GM19467 (cell line): ENCODE data around the gene ZPBP2.
"Not testable (repeated sequence)": the region's sequence is repeated elsewhere in the genome, so short reads cannot be mapped to it uniquely, and the experiment has no call there.

Experiments
- ATAC-seq: cut with Tn5 transposase; IDR thresholded peaks from one replicate; pipeline ENCODE4 v1.9.1; 2021; ENCODE audit warnings: mild to moderate bottlenecking, moderate library complexity; ENCODE audit not compliant: unreplicated experiment

ZPBP2 gene

GRCh38 chr17:39854909-39855308, 13.1 kb upstream of the ZPBP2 start:
- ATAC-seq, result no peak

GRCh38 chr17:39855911-39856649, 11.9 kb upstream of the ZPBP2 start:
- ATAC-seq, result not testable (repeated sequence)

- ATAC-seq, result no peak
Measured at GRCh38 chr17:39861235-39861634, 6.8 kb upstream of the ZPBP2 start.

DNA sequence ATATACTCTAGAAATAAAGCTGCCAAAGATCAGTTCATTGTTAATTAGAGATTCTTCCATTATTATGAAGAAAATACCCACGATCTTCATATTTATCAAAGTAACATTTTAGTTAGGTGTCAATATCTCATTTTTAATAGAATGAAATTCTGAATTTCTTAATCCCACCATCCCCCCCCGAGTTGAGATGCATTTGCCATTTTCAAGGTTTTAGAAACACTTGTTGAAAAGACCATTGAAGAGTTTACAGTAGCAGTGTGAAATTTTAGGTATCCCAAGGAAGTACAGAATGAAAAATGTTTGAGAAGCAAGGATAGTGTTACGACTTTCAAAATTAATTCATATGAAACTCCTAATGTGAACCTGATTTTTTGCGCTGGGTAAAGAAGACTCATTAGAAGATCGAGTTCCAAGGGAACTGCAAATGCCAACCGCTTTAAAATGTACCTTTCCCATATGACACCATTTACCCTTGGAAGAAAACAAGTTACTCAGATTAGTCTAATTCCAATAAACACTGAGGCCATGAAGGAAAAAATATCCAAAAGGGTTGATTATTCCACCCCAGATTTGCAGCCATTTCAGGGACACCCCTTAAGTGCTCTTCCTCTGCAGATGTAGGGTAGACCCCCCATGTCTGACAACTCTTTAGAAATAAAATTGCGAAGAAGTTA, 4.6 kb upstream of the ZPBP2 start:
- ATAC-seq, result no peak

- ATAC-seq, result peak; percentile 33
Measured at GRCh38 chr17:39863918-39864746, 3.9 kb upstream of the ZPBP2 start, which contains the start of gene IKZF3. TSS of gene IKZF3 (minus strand) at chr17:39864312. CDS start at chr17:39864126, 186 bp downstream.

DNA sequence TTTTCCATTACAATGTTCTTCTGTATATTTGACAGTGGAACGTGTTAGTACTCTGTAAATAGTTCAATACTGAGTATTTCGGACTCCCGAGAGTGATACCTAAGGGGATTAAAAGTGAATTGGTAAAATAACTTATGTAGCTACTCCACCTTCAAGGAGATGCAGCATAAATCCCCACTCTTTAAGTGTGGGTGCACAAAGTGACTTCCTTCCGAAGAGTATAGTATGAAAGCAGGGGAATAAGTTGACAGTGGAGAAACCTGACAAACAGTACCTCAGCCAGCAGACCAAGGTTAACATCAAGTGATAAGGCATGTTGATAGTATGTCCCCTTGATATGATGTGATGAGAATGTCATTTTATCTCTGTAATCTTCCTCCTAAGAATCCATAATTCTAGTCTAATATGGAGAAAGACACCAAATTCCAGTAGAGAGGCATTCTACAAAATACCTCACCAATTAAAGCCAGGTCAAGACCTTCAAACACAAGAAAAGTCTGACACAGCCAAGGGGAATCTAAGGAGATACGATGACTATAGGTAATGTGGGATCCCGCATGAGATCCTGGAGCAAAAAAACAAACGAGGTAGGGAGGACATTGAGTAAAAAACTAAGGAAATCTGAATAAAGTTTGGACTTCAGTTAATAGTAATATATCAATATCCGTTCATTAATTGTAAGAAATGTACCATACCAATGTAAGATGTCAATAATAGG, 1.8 kb upstream of the ZPBP2 start:
- ATAC-seq, result no peak

- peak; percentile 48 for ATAC-seq
Measured at GRCh38 chr17:39867084-39867879, 720 bp upstream of the ZPBP2 start.

- no peak for ATAC-seq
Measured at GRCh38 chr17:39868554-39868942, 546 bp downstream of the ZPBP2 start.

GRCh38 chr17:39870776-39871175, 2.8 kb downstream of the ZPBP2 start:
- ATAC-seq, result no peak

DNA sequence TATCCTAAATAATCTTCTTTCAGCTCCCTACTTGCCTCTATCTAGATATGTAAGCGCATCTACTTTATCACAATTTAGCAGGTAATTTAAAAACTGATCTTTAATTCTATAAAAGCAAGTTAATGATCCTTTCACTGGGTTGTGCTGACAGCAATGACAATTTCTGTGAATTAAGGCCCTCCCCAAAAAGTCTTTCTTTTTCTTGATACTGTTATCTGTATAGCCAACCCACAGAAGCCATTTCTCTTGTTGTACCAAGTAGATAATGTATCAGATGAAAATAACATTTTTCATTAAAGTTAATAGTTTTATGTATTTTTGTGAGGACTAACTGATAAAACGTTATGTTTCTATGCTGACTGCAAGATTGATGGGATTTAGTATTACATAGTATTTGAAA, 3.8 kb downstream of the ZPBP2 start:
- no peak for ATAC-seq

DNA sequence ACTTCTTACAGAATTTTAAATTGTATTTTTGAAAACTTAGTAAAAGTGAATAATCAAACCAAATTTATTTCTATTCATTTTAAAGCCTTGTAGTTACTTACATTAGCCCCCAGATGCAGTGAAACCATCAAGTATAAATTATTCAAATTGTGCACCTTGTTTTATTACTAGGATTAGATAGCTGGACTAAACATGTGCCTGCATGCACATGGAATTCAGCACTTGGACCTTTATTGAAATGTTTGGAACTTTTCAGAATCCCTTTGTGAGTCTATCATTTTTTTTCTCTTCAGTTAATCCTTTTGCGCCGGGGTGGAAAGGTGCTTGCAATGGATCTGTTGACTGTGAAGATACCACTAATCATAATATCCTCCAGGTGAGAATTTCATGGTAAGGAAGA, 4.7 kb downstream of the ZPBP2 start:
- ATAC-seq, result no peak

- ATAC-seq, result not testable (repeated sequence)
Measured at GRCh38 chr17:39886102-39886501, 18.1 kb downstream of the ZPBP2 start.

GRCh38 chr17:39887078-39887477, 19.1 kb downstream of the ZPBP2 start:
- no peak for ATAC-seq

GRCh38 chr17:39889200-39889599, 21.2 kb downstream of the ZPBP2 start:
- ATAC-seq, result no peak

GRCh38 chr17:39894681-39895376, 26.8 kb downstream of the ZPBP2 start:
- ATAC-seq, result no peak

DNA sequence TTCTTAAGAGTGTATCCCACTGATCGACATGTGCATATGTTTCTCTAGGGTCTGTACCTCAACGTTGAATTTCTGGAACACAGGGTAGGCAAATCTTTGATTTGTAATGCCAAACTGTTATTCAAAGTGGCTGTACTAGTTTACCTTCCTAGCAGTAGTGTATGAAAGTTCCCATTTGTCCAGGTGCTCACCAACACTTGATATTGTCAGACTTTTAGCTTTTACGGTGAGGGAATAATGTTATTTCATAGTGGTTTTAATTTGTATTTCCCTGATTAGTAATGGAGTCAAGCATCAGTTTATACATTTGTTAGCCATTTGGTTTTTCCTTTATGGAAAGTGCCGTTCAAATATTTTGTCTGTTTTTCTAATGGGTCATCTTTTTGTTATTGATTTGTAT, 30.1 kb downstream of the ZPBP2 start:
- ATAC-seq, result no peak

DNA sequence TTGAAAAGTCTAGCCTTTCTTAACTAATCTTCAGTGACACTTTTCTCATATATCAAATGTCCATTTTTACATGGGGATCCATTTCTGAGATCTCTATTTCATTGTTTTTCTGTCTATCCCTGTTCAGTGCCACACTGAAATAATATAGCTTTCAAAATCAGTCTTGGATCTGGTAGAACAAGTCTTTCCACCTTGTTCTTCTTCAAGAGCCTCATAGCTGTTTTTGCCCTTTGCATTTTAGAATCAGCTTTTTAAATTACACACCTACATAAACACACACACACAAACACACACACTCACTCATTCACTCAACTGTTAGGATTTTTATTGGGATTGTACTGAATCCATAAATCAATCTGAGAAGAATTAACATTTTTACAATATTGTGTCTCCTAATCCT, 31.2 kb downstream of the ZPBP2 start:
- ATAC-seq, result no peak

- not testable (repeated sequence) for ATAC-seq
Measured at GRCh38 chr17:39902027-39902426, 34.0 kb downstream of the ZPBP2 start.

DNA sequence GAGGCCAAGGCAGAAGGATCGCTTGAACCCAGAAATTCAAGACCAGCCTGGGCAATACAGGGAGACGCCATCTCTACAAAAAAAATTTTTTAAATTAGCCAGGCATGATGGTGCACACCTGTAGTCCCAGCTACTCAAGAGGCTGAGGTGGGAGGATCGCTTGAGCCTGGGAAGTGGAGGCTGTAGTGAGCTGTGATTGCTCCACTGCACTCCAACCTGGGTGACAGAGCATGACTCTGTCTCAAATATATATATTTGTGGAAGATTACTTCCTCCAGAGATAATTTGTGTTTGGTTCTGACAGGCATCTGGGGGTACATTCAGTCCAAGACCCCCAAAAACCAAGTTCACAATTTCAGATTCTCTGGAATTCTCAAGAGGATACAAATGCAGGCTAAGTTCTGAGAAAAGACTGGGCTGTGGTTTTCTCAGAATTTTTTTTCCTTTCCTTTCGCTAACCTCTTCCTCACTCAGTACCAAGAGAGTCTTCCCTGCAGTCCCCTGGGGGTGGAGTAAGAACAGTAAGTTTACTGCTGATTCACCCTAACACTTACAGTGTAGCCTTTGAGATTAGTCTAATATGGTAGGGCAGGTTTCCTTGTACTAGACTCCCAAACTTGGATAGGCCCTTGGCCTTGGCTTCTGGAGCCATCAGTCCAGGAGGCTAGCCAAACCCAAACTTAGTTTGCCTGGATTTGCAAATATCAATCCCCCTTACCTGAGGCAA, 35.3 kb downstream of the ZPBP2 start:
- no peak for ATAC-seq
